ENCODE results near the gene PADI6. TPM values are rescaled to one million over a fixed set of nuclear protein-coding genes. Genes with fewer than 3 reads are reported as not detected.

The PADI6 gene
- total and polyA plus RNA-seq, 9 of the 15 experiments (the other 6 are each of a cell fraction or from before 2014, with no cell fraction given): not detected

DNA sequence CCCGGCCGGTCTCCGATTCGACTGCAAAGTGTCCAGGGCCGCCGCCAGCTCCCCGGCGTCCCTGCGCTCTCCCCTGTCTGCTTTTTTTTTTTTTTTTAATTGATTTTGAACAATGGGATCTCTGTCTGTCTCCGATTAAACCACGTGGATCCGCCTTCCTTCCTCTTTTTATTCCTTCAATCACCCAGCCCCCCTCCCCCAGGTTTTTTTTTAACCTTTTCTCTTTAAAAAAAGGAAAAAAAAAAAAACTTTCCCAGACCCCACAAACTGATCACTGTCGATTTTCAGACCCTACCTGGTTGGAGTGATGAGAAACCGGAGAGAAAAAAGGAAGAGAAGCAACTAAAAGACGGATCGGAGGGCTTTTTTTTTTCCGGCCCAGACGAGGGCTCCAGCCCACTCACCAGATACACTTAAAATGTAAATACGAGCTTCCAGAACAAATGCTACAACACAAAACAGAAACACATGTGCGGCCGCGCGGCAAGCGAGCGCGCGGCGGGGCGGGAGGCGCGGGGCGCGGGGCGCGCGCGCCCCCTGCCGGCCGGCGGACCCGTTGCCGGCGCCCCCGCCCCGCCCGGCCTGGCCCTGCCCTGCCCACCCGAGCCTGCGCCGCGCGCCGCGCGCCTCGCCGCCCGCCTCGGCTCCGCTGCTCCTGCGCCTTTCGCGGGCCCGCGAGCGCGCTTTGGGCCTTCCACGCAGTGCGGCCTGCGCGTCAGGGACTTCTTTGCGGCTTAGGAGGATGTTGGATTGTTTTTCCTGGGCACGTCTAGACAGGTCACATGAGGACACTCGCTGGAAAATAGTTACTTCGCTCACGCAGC lies 67.5 kb downstream of the PADI6 start, which contains the start of gene RCC2 (continued):
- TF ChIP-seq ZNF239 (CRISPR knock-in tag; IDR thresholded peaks at IDR 0.05) (no peak), FOXM1 (IDR thresholded peaks at IDR 0.05; ENCODE audit: low read depth) (no peak), FOXM1 (CRISPR knock-in tag; IDR thresholded peaks at IDR 0.05; ENCODE audit: low read depth) (0 out of 2 replicates have a peak, but pooled peaks have one; percentile 54), AFF4 (CRISPR knock-in tag; IDR thresholded peaks at IDR 0.05) (no peak), EP300 (IDR thresholded peaks at IDR 0.05; ENCODE audit: low read length) (no peak), ZNF146 (CRISPR knock-in tag; IDR thresholded peaks at IDR 0.05; ENCODE audit: unreplicated experiment) (no peak), WHSC1 (IDR thresholded peaks at IDR 0.05; ENCODE audit: low read length) (no peak), KAT2B (IDR thresholded peaks at IDR 0.05; ENCODE audit: low read depth, low read length) (no peak), XRCC4 (IDR thresholded peaks at IDR 0.05; ENCODE audit: extremely low read depth, insufficient read depth, insufficient read length) (no peak), ZNF12 (CRISPR knock-in tag; IDR thresholded peaks at IDR 0.05) (no peak), BRCA1 (IDR thresholded peaks at IDR 0.05) (no peak), BRCA1 (CRISPR knock-in tag; IDR thresholded peaks at IDR 0.05) (no peak), TCF3 (CRISPR knock-in tag; IDR thresholded peaks at IDR 0.05) (no peak), STAG1 (CRISPR knock-in tag; IDR thresholded peaks at IDR 0.05; ENCODE audit: borderline replicate concordance) (no peak), PTRF (tag; IDR thresholded peaks at IDR 0.05) (no peak), ILK (tag; IDR thresholded peaks at IDR 0.05; ENCODE audit: borderline replicate concordance, low read depth) (no peak), HMGN3 (IDR thresholded peaks at IDR 0.05; ENCODE audit: borderline replicate concordance, extremely low read depth, insufficient read length, low read depth, low read length) (peak; percentile 64), ARID3B (CRISPR knock-in tag; IDR thresholded peaks at IDR 0.05; ENCODE audit: borderline replicate concordance) (no peak), ZNF398 (CRISPR knock-in tag; IDR thresholded peaks at IDR 0.05) (no peak)
- TF ChIP-seq, protein P1, sequence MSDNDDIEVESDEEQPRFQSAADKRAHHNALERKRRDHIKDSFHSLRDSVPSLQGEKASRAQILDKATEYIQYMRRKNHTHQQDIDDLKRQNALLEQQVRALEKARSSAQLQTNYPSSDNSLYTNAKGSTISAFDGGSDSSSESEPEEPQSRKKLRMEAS (CRISPR knock-in tag; IDR thresholded peaks at IDR 0.05): peak; percentile 54
